GM21825 (cell line): Measurements from ENCODE around the gene UCK1.
"Not testable (repeated sequence)": the region's sequence is repeated elsewhere in the genome, so short reads cannot be mapped to it uniquely, and the experiment has no call there.

Experiments
- ATAC-seq: cut with Tn5 transposase; IDR thresholded peaks from one replicate; pipeline ENCODE4 v1.9.1; 2021; ENCODE audit warnings: mild to moderate bottlenecking, moderate library complexity; ENCODE audit not compliant: unreplicated experiment

UCK1 gene

GRCh38 chr9:131554843-131555351 lies 23.8 kb upstream of the UCK1 start:
- no peak for ATAC-seq

DNA sequence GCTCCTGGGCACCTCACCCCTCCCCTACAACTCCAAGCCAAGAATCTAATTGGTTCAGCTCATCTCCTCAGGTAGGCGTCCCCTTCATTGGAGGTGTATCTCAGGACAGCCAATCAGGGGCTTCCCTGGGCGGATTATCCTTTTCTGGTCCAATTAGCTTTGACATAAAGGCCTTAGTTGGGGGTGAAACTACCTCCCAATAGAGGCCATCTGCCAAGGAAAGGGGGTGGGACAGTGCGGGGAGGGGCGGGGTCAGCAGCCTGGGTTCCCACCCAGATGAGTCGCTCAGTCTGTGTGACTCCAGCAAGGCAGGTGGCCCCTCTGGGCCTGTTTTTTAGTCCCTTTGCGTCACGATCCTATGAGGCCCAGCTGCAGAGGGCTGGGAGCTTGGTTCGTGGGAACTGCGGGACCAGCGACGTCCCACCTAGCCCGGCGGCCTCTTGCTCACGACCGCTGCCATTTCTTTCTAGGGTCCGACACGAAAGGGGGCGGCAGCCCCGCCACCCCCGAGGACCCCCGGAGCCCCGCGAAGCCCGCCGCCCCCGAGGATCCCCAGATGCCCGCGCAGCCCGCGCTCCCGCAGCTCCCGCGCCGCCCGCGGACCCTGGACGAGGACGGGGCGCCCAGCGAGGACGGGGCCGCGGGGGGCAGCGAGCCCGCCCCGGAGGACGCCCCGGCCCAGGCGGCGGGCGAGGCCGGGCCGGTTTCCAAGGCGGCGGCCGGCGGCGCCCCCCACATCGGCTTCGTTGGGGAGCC lies 23.2 kb upstream of the UCK1 start:
- ATAC-seq: no peak

GRCh38 chr9:131552030-131552429 lies 21.0 kb upstream of the UCK1 start:
- ATAC-seq: no peak

- ATAC-seq: not testable (repeated sequence)
Measured at GRCh38 chr9:131550465-131550864, 19.4 kb upstream of the UCK1 start.

DNA sequence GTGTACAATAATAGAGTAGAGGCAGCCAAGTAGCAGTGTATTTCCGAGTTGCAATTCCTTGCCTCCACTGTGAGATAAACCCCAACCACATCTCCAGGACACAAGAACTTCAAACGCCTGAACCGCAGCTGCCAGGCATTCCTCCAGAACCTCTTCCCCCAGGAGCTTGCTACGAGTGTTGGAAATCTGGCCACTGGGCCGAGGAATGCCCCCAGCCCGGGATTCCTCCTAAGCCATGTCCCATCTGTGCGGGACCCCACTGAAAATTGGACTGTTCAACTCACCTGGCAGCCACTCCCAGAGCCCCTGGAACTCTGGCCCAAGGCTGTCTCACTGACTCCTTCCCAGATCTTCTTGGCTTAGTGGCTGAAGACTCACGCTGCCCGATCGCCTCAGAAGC lies 18.1 kb upstream of the UCK1 start:
- not testable (repeated sequence) for ATAC-seq

DNA sequence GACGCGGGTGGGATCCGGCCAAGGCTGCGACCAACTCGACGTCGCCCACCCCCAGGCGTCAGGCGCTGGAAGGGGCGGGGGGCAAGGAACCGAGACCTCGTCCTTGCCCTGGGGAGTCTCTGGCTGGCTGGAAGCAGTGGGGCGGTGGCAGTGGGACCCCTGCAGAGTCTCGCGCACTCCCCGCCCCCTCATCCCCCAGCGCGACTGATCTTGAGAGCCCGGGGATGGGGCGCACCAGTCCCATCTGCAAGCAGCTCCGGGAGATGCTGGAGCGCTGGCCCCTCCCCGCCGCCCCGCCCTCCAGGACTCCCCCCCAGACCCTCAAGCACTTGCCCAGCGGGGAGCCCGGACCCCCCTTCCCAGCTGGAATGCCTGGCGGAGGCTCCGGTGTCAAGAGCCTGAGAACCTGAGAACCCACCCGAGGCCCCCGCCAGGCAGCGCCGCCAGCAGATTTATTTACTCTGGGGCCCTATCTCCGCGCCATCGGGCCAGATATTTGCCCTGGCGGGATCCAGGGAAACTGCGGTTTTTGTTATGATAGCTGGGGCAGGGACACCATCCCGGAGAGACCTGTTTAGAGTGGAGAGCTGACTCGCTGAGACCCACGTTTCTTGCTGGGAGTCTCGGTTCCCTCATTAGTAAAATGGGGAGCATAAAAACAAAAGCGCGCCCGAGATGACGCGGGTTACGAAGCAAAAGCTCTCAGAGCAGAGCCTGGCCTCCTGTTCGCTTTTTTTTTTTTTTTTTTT lies 15.4 kb upstream of the UCK1 start:
- no peak for ATAC-seq

- no peak for ATAC-seq
Measured at GRCh38 chr9:131545786-131546335, 14.8 kb upstream of the UCK1 start.

DNA sequence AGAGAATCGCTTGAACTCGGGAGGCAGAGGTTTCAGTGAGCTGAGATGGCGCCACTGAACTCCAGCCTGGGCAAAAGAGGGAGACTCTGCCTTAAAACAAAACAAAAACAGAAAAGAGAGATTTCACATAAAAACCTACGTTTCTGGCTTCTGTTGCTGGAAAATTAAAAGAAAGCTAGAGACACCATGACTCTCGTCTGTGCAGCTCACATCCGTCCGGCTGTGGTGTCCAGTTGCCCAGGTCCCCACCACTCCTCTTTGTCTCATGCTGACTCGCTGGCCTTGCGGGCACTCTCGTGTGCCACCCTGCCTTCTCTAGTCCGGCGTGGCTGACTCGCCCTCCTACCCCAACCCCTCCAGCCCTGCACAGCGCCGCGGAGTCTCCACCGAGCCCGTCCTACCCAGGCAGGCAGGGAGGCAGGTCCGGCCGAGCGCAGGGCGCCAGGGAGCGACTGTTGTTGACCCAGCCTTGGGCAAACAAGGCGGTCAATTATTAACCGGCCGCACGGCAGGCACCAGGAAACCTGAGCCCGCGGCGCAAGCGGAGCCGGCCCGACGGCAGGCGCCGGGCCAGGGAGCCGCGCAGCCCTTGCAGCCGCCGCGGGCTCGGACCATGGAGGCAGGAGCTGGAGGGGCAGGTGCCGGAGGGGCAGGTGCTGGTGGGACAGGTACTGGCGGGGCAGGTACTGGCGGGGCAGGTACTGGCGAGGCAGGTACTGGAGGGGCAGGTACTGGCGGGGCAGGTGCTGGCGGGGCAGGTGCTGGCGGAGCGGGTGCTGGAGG lies 14.1 kb upstream of the UCK1 start, which contains the start of gene PRRT1B:
PRRT1B (plus strand) TSS at position 521 of the 783 bp plus-strand sequence; CDS start at position 614, 93 bp downstream.
- no peak for ATAC-seq

DNA sequence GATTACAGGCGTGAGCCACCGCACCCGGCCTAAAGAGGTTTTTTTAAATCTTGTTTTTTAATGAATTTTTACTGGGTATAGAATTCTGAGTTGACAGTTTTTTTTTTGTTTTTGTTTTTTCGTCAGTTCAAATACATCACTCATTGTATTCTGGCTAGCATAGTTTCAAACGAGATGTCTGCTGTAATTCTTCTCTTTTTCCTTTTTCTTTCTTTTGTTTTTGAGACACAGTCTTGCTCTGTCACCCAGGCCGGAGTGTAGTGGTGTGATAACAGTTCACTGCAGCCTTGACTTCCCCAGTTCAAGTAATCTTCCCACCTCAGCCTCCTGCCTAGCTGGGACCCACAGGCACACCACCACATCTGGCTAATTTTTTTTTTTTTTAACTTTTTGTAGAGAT lies 12.1 kb upstream of the UCK1 start:
- ATAC-seq: no peak

GRCh38 chr9:131539223-131539923 lies 8.3 kb upstream of the UCK1 start:
- no peak for ATAC-seq

DNA sequence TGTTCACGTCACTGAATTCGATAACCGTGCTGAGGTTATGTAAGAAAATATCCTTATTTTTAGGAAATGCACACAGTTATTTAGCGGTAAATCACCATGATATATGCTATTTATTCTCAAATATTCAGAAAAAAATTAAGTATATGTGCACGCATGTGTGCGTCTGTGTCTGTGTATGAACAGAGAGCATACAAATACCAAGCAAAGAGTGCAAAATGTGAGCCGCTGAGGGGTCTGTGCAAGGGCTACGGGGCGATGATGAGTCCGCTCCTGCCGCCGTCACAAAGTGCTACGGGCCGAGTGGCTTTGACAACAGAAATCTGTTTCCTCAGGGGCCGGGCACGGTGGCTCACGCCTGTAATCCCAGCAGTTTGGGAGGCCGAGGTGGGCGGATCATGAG lies 6.9 kb upstream of the UCK1 start:
- no peak for ATAC-seq

DNA sequence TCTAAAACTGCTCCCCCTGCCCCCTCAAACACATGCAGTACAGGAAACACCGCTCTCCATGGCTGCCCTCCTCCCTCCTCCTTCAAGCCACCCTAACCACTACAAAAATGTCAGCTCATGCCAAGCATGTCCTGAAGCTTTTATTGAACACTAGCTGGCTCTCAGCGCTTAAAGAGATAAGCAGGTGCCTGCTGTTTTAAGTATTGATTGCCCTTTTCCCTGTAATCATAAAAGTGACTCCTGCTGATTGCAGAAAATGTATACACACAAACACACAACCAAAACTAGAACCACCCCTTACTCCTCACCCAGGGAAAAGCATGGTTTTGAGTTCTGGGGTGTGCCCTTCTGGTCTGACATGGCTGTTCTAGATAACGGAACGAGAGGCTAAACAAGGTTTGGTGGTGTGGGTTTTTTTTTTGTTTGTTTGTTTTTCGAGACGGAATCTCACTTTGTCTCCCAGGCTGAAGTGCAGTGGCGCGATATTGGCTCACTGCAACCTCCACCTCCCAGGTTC lies 3.7 kb upstream of the UCK1 start:
- ATAC-seq: no peak

DNA sequence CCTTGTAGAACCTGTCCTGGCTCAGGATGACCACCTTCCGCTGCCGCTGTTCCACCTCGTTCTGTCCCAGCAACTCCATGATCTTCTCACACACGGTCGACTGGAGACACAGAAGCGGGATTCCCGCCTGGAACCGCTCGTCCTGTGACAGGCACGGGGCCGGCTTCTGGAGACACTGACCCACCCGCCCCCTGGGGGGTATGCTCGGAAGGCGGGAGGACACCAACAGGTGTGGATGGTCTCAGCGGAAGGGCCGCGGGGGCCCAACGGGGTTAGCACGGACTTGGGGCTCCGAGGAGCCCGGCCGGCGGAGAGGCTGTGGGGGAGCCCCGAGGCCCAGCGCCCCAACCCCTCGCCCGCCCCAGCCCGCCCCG lies 530 bp downstream of the UCK1 start:
- no peak for ATAC-seq

DNA sequence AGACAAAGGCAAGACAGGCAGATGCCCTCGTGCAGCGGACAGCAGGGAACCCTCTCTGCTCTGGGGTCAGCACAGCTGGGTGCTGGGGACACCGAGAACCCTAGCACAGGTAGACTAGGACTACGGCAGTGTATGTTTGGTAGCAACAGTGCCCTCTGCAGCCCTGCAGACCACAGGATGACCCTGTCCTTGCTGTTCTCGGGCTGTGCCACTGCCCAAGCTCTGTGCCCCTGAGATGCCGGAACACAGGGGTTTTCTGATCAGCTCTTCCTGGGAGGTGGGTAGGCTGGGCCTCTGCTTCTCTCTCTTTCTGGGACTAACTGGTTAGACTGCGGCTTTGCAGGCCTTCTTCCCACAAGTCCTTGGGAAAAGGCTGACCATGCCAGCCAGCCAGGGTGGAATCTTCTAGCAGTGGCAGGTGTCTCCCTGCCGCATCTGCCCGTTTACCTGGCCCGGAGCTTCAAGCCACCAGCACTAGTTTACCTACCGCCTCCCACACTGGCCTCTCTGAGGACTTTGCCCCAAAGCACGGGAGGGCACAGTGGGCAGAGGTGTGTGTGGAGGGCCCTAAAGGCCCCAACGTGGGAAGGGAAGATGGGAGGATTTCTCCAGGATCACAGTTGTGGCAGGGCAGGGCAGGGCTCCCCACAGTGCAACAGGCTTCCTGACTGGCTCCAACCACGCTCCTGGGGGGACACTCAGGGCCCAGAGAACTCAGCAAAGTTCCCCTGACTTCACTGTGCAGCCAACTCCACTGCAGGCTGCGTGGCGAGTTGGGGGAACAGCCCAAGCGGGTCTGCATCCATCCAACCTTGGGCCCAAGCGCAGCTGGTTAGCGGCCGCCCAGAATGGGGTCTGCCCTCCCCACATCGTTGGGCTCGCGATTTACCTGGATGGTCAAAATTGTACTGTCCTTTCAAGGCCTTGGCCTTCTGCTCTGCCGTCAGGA lies 1.2 kb downstream of the UCK1 start:
- no peak for ATAC-seq

- no peak for ATAC-seq
Measured at GRCh38 chr9:131528886-131529505, 2.1 kb downstream of the UCK1 start.

- ATAC-seq: no peak
Measured at GRCh38 chr9:131528186-131528585, 2.9 kb downstream of the UCK1 start.

- no peak for ATAC-seq
Measured at GRCh38 chr9:131525643-131526565, 5.2 kb downstream of the UCK1 start.
